GM12878 (cell line): ENCODE results near the gene BACE2.

ENCODE experiments used
- EGR1 ChIP-seq, 2 experiments: IDR thresholded peaks; 1 replicate in 1 of 2; 2 replicates in 1 of 2; pipeline ENCODE4 v1.6.1; 2011 to 2012; ENCODE audit warnings: low read depth in 2 of 2, low read length in 2 of 2, borderline replicate concordance in 1 of 2, mild to moderate bottlenecking in 1 of 2, moderate library complexity in 1 of 2
- NFIC ChIP-seq: IDR thresholded peaks from 2 replicates; pipeline ENCODE4 v1.6.1; 2012; ENCODE audit warnings: low read depth, mild to moderate bottlenecking, inconsistent platforms, low read length, moderate library complexity
- RFX5 ChIP-seq: IDR thresholded peaks from 2 replicates; pipeline ENCODE4 v1.6.1; 2011; ENCODE audit warnings: low read depth, low read length, improper control_type of control experiment
- TF ChIP-seq, protein P1 (sequence below), 3 experiments: IDR thresholded peaks in 2 of 3; conservative IDR thresholded peaks in 1 of 3; 2 replicates each; pipeline ENCODE4 v1.5.1; 2011; ENCODE audit warnings: low read depth in 3 of 3, low read length in 3 of 3, mild to moderate bottlenecking in 3 of 3, control low read depth in 2 of 3, moderate library complexity in 2 of 3, inconsistent platforms in 1 of 3, mixed read lengths in 1 of 3; ENCODE audit not compliant: control insufficient read depth in 2 of 3, insufficient read depth in 1 of 3; ENCODE audit errors: extremely low read depth in 1 of 3

- TF ChIP-seq, protein P1, sequence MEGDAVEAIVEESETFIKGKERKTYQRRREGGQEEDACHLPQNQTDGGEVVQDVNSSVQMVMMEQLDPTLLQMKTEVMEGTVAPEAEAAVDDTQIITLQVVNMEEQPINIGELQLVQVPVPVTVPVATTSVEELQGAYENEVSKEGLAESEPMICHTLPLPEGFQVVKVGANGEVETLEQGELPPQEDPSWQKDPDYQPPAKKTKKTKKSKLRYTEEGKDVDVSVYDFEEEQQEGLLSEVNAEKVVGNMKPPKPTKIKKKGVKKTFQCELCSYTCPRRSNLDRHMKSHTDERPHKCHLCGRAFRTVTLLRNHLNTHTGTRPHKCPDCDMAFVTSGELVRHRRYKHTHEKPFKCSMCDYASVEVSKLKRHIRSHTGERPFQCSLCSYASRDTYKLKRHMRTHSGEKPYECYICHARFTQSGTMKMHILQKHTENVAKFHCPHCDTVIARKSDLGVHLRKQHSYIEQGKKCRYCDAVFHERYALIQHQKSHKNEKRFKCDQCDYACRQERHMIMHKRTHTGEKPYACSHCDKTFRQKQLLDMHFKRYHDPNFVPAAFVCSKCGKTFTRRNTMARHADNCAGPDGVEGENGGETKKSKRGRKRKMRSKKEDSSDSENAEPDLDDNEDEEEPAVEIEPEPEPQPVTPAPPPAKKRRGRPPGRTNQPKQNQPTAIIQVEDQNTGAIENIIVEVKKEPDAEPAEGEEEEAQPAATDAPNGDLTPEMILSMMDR (IDR thresholded peaks at IDR 0.05 in 2 of 3, conservative IDR thresholded peaks at IDR 0.05 in 1 of 3; ENCODE audit: control insufficient read depth in 2 of 3, extremely low read depth in 1 of 3, insufficient read depth in 1 of 3, low read depth in 3 of 3, low read length in 3 of 3), result no peak
- TF ChIP-seq RFX5 (no peak), NFIC (no peak), EGR1 (IDR thresholded peaks at IDR 0.05; ENCODE audit: borderline replicate concordance in 1 of 2, low read depth in 2 of 2, low read length in 2 of 2) (no peak)
Measured at GRCh38 chr21:41164052-41164451, 3.9 kb upstream of the BACE2 start.
